Rectal smooth muscle tissue (tissue), 1 donor: Measurements from ENCODE around the gene EIF3K.

Experiments
- H3K27ac ChIP-seq: one replicate; pipeline ENCODE4 v1.7.0; 2013; ENCODE audit warnings: low read depth, low read length, inconsistent platforms
- H3K27me3 ChIP-seq: one replicate; pipeline ENCODE4 v1.7.0; 2013; ENCODE audit warnings: low read length; ENCODE audit not compliant: control insufficient read depth, insufficient read depth
- H3K36me3 ChIP-seq: one replicate; pipeline ENCODE4 v1.7.0; 2013; ENCODE audit warnings: low read length; ENCODE audit not compliant: control insufficient read depth, insufficient read depth
- H3K4me1 ChIP-seq: one replicate; pipeline ENCODE4 v1.7.0; 2013; ENCODE audit warnings: low read length; ENCODE audit not compliant: control insufficient read depth, insufficient read depth
- H3K4me3 ChIP-seq: one replicate; pipeline ENCODE4 v1.7.0; 2013; ENCODE audit warnings: low read length
- H3K9ac ChIP-seq: one replicate; pipeline ENCODE4 v1.7.0; 2013; ENCODE audit warnings: low read length

EIF3K gene

DNA sequence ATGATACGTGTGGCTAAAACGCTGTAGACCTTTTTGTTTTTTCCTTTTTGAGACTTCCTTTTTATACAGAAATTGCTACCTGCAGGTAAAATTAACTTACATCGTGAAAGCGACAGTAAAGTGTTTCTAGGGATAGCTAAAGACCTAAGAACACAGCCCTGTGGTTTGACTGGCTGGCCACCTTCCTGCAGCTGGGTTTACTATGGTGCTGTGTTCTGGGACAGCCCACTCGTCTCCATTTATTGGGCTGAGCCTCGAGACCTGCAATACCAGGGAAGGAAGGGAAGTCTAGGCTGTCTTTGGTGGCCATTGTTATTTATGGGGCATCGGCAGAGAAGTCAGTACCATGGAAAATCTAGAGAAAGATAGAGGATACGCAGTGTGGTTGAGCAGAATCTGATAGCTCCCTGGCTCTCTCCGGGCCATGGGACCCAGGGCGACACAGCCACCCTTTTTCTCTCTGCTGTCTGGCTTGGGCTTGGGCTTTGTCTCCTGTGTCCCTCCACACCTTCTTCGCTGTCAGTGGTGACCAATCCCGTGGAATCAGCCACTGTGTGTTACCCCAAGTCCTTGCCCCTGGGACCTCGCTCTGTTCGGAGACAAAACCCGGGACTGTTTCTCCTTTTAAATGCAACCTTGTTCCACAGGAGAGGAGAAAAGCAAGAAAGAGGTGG is 59.4 kb downstream of the EIF3K start:
- Histone ChIP-seq H3K4me3 (no peak overlapping the region), H3K27ac (no peak overlapping the region), H3K4me1 (peaks cover 38% of the 10 kb centered on the region), H3K9ac (no peak overlapping the region), H3K27me3 (no peaks in the 10 kb centered on the region), H3K36me3 (peaks cover 5% of the 10 kb centered on the region)

DNA sequence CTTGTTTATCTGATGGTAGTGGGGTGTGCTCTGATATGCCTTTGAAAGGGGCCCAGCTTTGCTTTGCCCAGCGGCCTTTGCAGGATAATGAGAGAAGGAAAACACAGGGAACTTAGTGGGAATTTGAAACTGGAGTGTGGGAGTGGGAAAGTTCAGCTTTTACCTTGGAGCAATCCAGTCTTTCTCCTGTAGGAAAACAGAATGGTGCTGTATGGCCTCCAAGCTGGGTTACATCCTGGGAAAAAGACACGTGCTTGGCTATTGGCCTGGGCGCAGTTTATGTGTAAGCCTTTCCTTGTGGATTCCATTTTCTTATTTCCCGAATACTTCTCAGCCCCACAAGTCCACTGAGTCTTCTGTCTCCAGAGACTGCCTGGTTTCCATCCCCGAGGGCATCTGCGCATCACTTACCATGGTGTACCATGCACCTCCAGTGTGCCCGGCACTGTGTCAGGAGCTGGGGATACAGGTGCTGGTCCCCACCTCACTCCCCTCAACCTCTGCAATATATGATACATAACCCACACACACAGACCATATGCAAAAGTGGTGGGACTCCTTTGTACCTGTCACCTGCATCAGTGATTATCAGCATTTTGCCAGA is 60.0 kb downstream of the EIF3K start:
- H3K9ac ChIP-seq = no peak overlapping the region
- peak overlapping the region; percentile 44 for H3K27ac ChIP-seq
- H3K27me3 ChIP-seq = no peaks in the 10 kb centered on the region
- H3K4me1 ChIP-seq = peaks cover 43% of the 10 kb centered on the region
- H3K36me3 ChIP-seq = peaks cover 5% of the 10 kb centered on the region
- no peak overlapping the region for H3K4me3 ChIP-seq

DNA sequence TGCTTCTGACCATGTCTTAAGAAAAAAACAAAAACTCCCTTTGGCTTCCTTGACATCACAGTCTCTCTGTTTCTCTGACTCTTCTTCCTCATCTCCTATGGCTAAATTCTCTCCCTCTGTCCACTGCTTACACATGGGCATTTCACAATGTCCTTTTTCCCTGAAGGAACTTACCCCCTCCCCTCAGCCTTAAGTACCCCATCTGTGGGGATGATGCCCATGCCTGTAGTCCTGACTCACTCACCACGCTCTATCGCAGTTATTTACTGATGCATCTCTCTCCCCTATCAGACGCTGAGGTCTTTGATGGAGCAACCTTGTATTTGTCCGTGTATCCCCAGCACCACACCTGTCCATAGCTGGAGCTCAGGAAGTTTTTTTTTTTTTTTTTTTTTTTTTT is 60.9 kb downstream of the EIF3K start:
- peaks cover 43% of the 10 kb centered on the region for H3K4me1 ChIP-seq
- H3K27me3 ChIP-seq = no peaks in the 10 kb centered on the region
- H3K4me3 ChIP-seq = no peak overlapping the region
- H3K36me3 ChIP-seq = peaks cover 5% of the 10 kb centered on the region
- H3K9ac ChIP-seq = no peak overlapping the region
- H3K27ac ChIP-seq = no peak overlapping the region

DNA sequence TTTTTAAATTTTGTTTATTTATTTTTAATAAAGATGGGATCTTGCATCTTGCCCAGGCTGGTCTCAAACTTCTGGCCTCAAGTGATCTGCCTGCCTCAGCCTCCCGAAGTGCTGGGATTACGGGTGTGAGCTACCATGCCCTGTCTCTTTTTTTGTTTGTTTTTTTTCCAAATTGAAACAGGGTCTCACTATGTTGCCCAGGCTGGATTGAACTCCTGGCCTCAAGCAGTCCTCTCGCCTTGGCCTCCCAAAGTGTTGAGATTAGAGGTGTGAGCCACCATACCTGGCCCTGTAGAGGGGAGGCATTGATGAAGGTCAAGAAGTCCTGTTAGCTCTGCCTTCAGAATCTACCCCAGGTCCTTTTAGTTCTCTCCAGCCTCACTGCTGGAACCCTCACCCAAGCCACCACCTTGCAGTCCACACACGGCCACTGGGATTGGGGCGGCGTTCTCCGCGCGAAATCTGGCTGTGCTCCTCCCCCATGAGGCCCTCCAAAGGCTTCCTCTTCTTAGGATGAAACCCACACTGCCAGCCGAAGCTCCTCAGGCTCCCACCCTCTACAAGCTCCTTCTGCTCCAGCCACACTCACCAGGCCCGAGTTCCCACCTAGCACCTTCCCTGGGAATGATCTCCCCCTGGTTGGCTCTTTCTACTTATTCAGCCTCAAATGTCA is 63.3 kb downstream of the EIF3K start:
- peaks cover 5% of the 10 kb centered on the region for H3K36me3 ChIP-seq
- H3K9ac ChIP-seq = no peak overlapping the region
- peak overlapping the region; percentile 6 for H3K4me3 ChIP-seq
- H3K27me3 ChIP-seq = no peaks in the 10 kb centered on the region
- peak overlapping the region; percentile 88 for H3K27ac ChIP-seq
- H3K4me1 ChIP-seq = peaks cover 42% of the 10 kb centered on the region

- Histone ChIP-seq H3K4me1 (peaks cover 42% of the 10 kb centered on the region), H3K27me3 (no peaks in the 10 kb centered on the region), H3K9ac (peak overlapping the region; percentile 16), H3K27ac (peak overlapping the region; percentile 88), H3K4me3 (peak overlapping the region; percentile 6), H3K36me3 (peaks cover 5% of the 10 kb centered on the region)
Observed at GRCh38 chr19:38682872-38683392, 63.9 kb downstream of the EIF3K start.

DNA sequence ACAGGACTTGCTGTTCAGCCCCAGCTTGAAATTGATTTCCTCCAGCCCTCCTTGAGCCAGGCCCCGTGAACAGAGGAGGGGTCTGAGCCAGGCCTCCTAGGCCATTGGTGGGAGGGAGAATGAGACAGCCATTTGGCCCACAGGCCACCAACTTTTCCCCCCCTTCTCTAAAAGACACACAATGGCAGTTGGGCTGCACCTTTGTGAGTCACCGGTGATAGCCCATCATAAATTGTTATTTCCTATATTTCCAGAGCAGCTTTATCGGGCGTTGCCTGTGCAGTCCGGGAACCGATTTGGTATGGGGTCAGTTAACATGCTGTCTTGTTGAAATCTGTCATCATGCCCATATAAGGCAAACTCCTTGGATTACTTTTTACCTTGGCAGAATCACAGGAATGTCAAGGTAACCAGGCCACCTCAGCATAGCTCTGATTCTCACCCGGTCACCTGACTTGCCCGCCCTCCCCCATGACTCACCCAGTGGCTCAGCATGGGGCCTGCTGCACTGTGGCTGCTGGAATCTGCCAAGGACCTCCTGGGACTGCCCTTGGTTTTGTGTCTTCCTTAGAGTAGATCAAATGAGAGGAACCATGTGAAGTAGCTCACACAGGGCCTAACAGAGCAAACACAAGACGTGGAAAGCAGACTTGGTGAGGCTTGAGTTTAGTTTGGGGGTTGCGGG is 64.5 kb downstream of the EIF3K start:
- Histone ChIP-seq H3K27ac (peak overlapping the region; percentile 88), H3K27me3 (no peaks in the 10 kb centered on the region), H3K4me1 (peaks cover 40% of the 10 kb centered on the region), H3K9ac (peak overlapping the region; percentile 16), H3K4me3 (peak overlapping the region; percentile 5), H3K36me3 (peaks cover 5% of the 10 kb centered on the region)

GRCh38 chr19:38684078-38684861 is 65.3 kb downstream of the EIF3K start:
- Histone ChIP-seq H3K9ac (peak overlapping the region; percentile 4), H3K36me3 (peaks cover under 1% of the 10 kb centered on the region), H3K27me3 (no peaks in the 10 kb centered on the region), H3K27ac (peak overlapping the region; percentile 88), H3K4me3 (peak overlapping the region; percentile 5), H3K4me1 (peaks cover 36% of the 10 kb centered on the region)

DNA sequence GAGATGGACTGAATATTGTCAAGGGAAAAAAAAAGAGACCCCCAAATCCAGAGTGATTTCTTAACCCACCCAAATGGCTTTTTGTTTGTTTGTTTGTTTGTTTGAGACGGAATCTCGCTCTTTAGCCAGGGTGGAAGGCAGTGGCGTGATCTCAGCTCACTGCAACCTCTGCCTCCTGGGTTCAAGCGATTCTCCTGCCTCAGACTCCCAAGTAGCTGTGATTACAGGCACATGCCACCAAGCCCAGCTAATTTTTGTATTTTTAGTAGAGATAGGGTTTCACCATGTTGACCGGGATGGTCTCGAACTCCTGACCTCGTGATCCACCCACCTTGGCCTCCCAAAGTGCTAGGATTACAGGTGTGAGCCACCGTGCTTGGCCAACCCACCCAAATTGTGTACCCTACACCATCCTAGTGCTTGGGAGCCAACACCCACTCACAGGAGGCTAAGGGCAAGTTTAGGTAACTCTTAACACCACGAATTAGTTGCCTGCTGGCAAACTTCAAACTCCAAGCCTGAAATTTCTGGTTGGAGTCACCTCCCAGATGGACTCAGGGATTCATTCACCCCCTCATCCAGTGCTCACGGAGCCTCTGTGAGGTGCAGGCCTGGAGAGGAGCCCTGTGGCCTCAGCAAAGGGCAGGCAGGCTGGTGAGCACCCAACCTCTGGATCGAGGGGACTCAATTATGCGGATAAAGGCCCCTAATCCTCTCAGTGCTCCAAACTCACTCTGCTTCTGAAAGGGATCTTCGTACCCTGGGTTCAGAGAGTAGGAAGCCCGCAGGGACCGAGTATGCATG is 66.1 kb downstream of the EIF3K start:
- no peak overlapping the region for H3K4me3 ChIP-seq
- peak overlapping the region; percentile 88 for H3K27ac ChIP-seq
- H3K36me3 ChIP-seq = no peaks in the 10 kb centered on the region
- no peaks in the 10 kb centered on the region for H3K27me3 ChIP-seq
- H3K9ac ChIP-seq = peak overlapping the region; percentile 10
- peaks cover 35% of the 10 kb centered on the region for H3K4me1 ChIP-seq

DNA sequence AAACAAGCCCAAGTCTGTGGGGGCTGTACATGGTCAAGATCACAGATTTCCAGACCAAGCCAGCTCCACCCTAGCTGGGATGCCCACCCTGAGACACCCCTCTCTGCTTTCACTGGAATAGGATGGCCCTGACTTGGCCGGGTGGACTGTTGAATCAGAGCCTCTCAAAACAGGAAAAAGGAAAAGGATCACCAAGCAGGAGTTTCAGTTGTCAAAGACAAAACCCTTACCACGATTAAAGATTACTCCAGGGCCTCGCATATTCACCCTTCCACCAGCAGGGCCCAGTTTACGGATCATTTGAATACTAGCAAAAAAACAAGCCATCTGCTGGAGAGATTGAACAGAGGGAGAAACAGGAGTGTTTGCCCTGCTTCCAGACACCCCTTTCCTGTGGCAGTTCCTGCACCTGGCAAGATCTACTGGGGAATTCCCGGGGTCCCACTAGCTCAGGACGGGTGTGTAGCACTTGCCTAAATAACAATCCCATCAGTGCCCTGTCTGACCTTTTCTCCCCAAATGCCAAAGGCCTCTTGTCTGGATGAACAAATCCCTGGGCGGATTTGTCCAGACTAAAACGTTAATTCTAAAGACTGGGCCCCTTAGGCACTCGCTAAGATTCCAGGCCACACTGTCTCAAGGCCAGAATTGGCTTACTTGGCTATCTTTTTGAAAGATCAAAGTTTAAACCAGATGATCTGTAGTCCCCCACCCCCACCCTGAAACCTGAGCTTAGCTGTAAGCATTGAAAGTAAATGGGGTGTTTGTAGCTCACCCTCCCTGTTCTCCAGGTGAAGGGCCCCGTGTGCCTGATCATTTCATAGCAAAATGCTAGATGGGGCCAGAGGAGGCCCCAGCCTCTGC is 66.9 kb downstream of the EIF3K start:
- peaks cover 37% of the 10 kb centered on the region for H3K4me1 ChIP-seq
- peak overlapping the region; percentile 10 for H3K9ac ChIP-seq

DNA sequence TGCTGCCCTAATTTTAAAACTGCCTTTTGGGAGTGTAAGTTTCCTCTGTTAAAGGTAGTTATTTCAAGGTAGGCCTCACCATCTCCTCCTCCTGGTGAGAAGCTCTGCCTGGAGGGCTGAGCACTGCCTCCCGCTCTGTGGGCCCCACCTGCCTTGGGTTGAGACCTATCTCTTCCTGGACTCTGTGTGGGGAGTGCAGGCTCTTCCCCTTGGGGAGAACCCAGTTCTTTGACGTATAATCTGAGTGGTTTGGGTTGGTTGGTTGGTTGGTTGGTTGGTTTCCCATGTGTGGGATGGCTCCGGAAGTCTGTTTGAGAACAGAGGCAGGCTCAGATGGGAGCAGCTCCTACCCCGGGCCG is 67.5 kb downstream of the EIF3K start:
- Histone ChIP-seq H3K36me3 (no peaks in the 10 kb centered on the region), H3K27ac (peak overlapping the region; percentile 88), H3K4me3 (no peak overlapping the region), H3K27me3 (no peaks in the 10 kb centered on the region), H3K9ac (no peak overlapping the region), H3K4me1 (peaks cover 41% of the 10 kb centered on the region)

More for the DNA sequence above, 66.9 kb downstream of the EIF3K start:
- Histone ChIP-seq H3K27me3 (no peaks in the 10 kb centered on the region), H3K27ac (peak overlapping the region; percentile 88), H3K4me3 (no peak overlapping the region), H3K36me3 (no peaks in the 10 kb centered on the region)
